ENCODE measurements around the gene KCNJ12.

KCNJ12 gene

DNA sequence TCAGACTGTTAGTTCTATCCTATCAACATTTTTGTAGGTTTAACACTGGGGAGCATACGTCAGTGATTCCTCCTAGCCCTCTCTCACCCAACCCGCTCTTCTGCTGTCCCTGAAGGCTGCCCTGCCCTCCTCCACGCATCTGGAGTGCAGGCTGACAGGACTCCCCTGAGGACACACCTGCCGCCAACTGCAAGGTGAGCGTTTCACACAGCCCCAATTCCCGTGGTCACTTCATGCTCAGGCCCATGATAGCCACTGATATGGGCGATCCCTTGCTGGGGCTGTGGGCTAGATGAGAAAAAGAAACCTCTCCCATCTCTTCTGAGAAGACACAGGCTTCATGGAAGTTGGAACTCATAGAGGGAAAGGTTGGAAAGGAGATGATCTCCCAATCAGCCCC is 91.0 kb downstream of the KCNJ12 start:
- no peak for DNase-seq (ENCODE audit: insufficient read length, low spot score)
- no peak for FAIRE-seq
- TF ChIP-seq POLR2A (IDR thresholded peaks at IDR 0.05; ENCODE audit: low read depth, low read length) (no peak), PAX5 (IDR thresholded peaks at IDR 0.05; ENCODE audit: insufficient read depth, low read length, severe bottlenecking) (no peak), POU2F2 (IDR thresholded peaks at IDR 0.05; ENCODE audit: low read depth, low read length) (no peak), TAF1 (IDR thresholded peaks at IDR 0.05; ENCODE audit: low read depth, low read length) (no peak), POLR2AphosphoS5 (IDR thresholded peaks at IDR 0.05; ENCODE audit: low read depth, low read length) (no peak), SPI1 (IDR thresholded peaks at IDR 0.05; ENCODE audit: low read depth, low read length) (no peak)

DNA sequence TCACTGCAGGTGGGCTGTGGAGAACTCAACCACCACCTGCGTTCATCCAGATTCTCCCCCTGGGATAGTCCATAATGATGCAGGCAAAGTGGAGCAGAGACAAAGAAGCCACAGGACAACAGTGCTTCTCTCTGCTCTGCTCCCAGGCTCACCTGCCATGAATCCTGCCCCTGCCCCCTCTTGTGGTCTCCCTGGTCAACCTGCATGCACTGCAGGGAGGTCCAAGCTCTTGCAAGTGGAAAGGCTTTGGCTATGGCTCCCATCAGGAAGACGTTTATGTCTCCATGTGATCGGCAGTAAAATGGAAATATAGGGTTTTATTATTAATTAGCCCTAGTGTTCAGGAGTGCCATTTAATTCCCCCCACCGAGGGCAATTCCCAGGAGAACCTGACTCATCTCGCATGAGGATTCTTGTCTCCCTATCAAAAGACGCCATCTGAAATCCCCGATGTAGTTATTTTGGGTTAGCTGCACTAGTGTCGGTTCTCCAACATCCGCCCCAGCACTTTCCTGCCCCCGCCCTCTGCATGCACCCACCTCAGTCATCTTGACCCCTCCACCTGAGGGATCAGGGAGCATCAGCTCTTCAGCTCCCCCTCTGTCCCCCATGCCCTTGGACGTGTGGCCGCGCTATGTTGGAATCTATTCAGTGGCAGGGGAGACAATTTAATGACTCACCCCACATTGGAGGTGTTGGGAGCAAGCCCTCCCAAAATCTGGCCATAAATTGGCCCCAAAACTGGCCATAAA is 91.8 kb downstream of the KCNJ12 start:
- no peak for DNase-seq (ENCODE audit: insufficient read length, low spot score)
- TF ChIP-seq POLR2AphosphoS5 (IDR thresholded peaks at IDR 0.05; ENCODE audit: low read depth, low read length) (no peak), TAF1 (IDR thresholded peaks at IDR 0.05; ENCODE audit: low read depth, low read length) (no peak), SPI1 (IDR thresholded peaks at IDR 0.05; ENCODE audit: low read depth, low read length) (no peak), PAX5 (IDR thresholded peaks at IDR 0.05; ENCODE audit: insufficient read depth, low read length, severe bottlenecking) (no peak), POU2F2 (IDR thresholded peaks at IDR 0.05; ENCODE audit: low read depth, low read length) (no peak), POLR2A (IDR thresholded peaks at IDR 0.05; ENCODE audit: low read depth, low read length) (no peak)
- no peak for FAIRE-seq
